GM23338 (cell line): ENCODE data around the gene LEP. TPM values are rescaled to one million over a fixed set of nuclear protein-coding genes. Genes with fewer than 3 reads are reported as not detected.

Source experiments
- ATAC-seq: fragments of 200-7000 bp; cut with Tn5 transposase; 3 replicates; pipeline ENCODE4 v1.9.1; 2020
- DNase-seq: peaks from one replicate; pipeline ENCODE4 v3.0.0-alpha.2; 2015; ENCODE audit warnings: low spot score
- H2AFZ ChIP-seq: fragments of 200-600 bp; sonication (generic); 2 replicates; pipeline ENCODE4 v1.8.0; 2016; ENCODE audit warnings: antibody characterized with exemption, mild to moderate bottlenecking, moderate library complexity
- H3F3A ChIP-seq: fragments of 200-600 bp; sonication (generic); replicated peaks from 2 replicates; pipeline ENCODE4 v1.8.0; 2017; ENCODE audit warnings: antibody characterized with exemption, mixed run types, low read depth
- H3K27ac ChIP-seq: fragments of 200-600 bp; sonication (generic); 2 replicates; pipeline ENCODE4 v1.6.1; 2016; ENCODE audit warnings: low read depth
- H3K27me3 ChIP-seq: fragments of 200-600 bp; sonication (generic); 2 replicates; pipeline ENCODE4 v1.8.0; 2016; ENCODE audit warnings: mild to moderate bottlenecking, mixed run types, moderate library complexity; ENCODE audit not compliant: insufficient read depth
- H3K36me3 ChIP-seq: fragments of 200-600 bp; sonication (generic); 2 replicates; pipeline ENCODE4 v1.8.0; 2016; ENCODE audit warnings: mild to moderate bottlenecking; ENCODE audit not compliant: insufficient read depth
- H3K4me1 ChIP-seq: fragments of 200-600 bp; sonication (generic); 2 replicates; pipeline ENCODE4 v1.8.0; 2016; ENCODE audit warnings: mild to moderate bottlenecking, moderate library complexity; ENCODE audit not compliant: insufficient read depth
- H3K4me2 ChIP-seq: fragments of 200-600 bp; sonication (generic); 2 replicates; pipeline ENCODE4 v1.7.1; 2017; ENCODE audit warnings: mixed run types
- H3K4me3 ChIP-seq: fragments of 200-600 bp; sonication (generic); 2 replicates; pipeline ENCODE4 v1.6.1; 2016; ENCODE audit warnings: mixed run types
- H3K79me2 ChIP-seq: fragments of 200-600 bp; sonication (generic); replicated peaks from 2 replicates; pipeline ENCODE4 v1.8.0; 2017; ENCODE audit warnings: mild to moderate bottlenecking; ENCODE audit not compliant: insufficient read depth
- H3K9me2 ChIP-seq: fragments of 200-600 bp; sonication (generic); 2 replicates; pipeline ENCODE4 v1.8.0; 2017; ENCODE audit not compliant: insufficient read depth
- H4K20me1 ChIP-seq: fragments of 200-600 bp; sonication (generic); replicated peaks from 2 replicates; pipeline ENCODE4 v1.8.0; 2017; ENCODE audit warnings: mild to moderate bottlenecking; ENCODE audit not compliant: insufficient read depth
- H3K27ac Mint-ChIP-seq: 2 replicates; pipeline ENCODE4 v1.8.0; 2020; ENCODE audit warnings: inconsistent platforms, mild to moderate bottlenecking, moderate library complexity, mixed read lengths
- H3K27me3 Mint-ChIP-seq: 3 replicates; pipeline ENCODE4 v1.8.0; 2022; ENCODE audit warnings: low read depth, mild to moderate bottlenecking, moderate library complexity, mixed read lengths, inconsistent platforms; ENCODE audit not compliant: insufficient read depth, poor library complexity
- H3K36me3 Mint-ChIP-seq: 3 replicates; pipeline ENCODE4 v1.8.0; 2021; ENCODE audit warnings: low read depth, mild to moderate bottlenecking, inconsistent platforms, moderate library complexity, mixed read lengths
- H3K4me1 Mint-ChIP-seq: 3 replicates; pipeline ENCODE4 v1.8.0; 2020; ENCODE audit warnings: mild to moderate bottlenecking, inconsistent platforms, mixed read lengths
- H3K4me3 Mint-ChIP-seq: 3 replicates; pipeline ENCODE4 v1.8.0; 2021; ENCODE audit warnings: moderate library complexity, mild to moderate bottlenecking, inconsistent platforms, mixed read lengths
- H3K9me3 Mint-ChIP-seq: 3 replicates; pipeline ENCODE4 v1.8.0; 2020; ENCODE audit warnings: moderate library complexity, mild to moderate bottlenecking, inconsistent platforms, mixed read lengths
- CREB1 ChIP-seq: fragments of 250-450 bp; sonication (Bioruptor Pico); IDR thresholded peaks from 2 replicates; pipeline ENCODE4 v1.5.0; 2020; ENCODE audit warnings: low read depth, mild to moderate bottlenecking, moderate library complexity
- CTCF ChIP-seq, 2 experiments: fragments of 200-600 bp in 1 of 2; sonication (generic) in 1 of 2; conservative IDR thresholded peaks; 2 replicates each; pipeline versions ENCODE4 v1.5.1 to v1.6.1; 2016 to 2017; ENCODE audit warnings: antibody characterized with exemption in 2 of 2, low read depth in 2 of 2, mild to moderate bottlenecking in 2 of 2, moderate library complexity in 1 of 2
- EZH2 ChIP-seq: fragments of 200-600 bp; sonication (generic); IDR thresholded peaks from one replicate; pipeline ENCODE4 v1.8.0; 2017; ENCODE audit warnings: antibody characterized with exemption, mild to moderate bottlenecking, low read depth; ENCODE audit not compliant: unreplicated experiment
- EZH2phosphoT487 ChIP-seq: fragments of 200-600 bp; sonication (generic); IDR thresholded peaks from one replicate; pipeline ENCODE4 v1.8.1; 2018; ENCODE audit warnings: antibody characterized with exemption; ENCODE audit not compliant: unreplicated experiment
- JUNB ChIP-seq: IDR thresholded peaks from one replicate; pipeline ENCODE4 v1.6.1; 2016; ENCODE audit warnings: antibody characterized with exemption; ENCODE audit not compliant: unreplicated experiment
- NANOG ChIP-seq: IDR thresholded peaks from 2 replicates; pipeline ENCODE4 v1.6.1; 2016; ENCODE audit warnings: antibody characterized with exemption, borderline replicate concordance
- POLR2AphosphoS5 ChIP-seq: IDR thresholded peaks from 2 replicates; pipeline ENCODE4 v1.6.1; 2016; ENCODE audit warnings: antibody characterized with exemption, low read depth
- REST ChIP-seq: IDR thresholded peaks from one replicate; pipeline ENCODE4 v1.6.1; 2018; ENCODE audit warnings: antibody characterized with exemption; ENCODE audit not compliant: unreplicated experiment
- STAT1 ChIP-seq: IDR thresholded peaks from one replicate; pipeline ENCODE4 v1.6.1; 2016; ENCODE audit warnings: antibody characterized with exemption; ENCODE audit not compliant: unreplicated experiment
- ZNF114 ChIP-seq: fragments of 250-450 bp; sonication (Bioruptor Pico); IDR thresholded peaks from 2 replicates; pipeline ENCODE4 v1.5.0; 2020; ENCODE audit warnings: mild to moderate bottlenecking, moderate library complexity
- ZNF331 ChIP-seq: fragments of 250-450 bp; sonication (Bioruptor Pico); IDR thresholded peaks from 2 replicates; pipeline ENCODE4 v1.5.0; 2020; ENCODE audit warnings: low read depth, mild to moderate bottlenecking, moderate library complexity
- polyA plus RNA-seq: library from polyadenylated mRNA; unstranded; fragments of >200 nt; fragmentation: Nextera tagmentation; extraction: Ambion mirVana; gene quantifications from 2 replicates; pipeline ENCODE4 v1.2.1, GENCODE V29; 2016
- total RNA-seq: library from RNA; depleted of rRNA; stranded (reverse); fragments of >200 nt; shearing (Covaris generic); gene quantifications from 2 replicates; pipeline ENCODE4 v1.2.3, GENCODE V29; 2014

LEP gene
- total and polyA plus RNA-seq, 2 experiments from 2014 or later: not detected

- Mint-ChIP-seq H3K36me3 (no peaks in the 10 kb centered on the region; the same call in 2 of the 3 replicates), H3K4me3 (no peak overlapping the region), H3K27me3 (peaks cover 44% of the 10 kb centered on the region), H3K4me1 (peaks cover 18% of the 10 kb centered on the region), H3K9me3 (no peaks in the 10 kb centered on the region; the same call in 2 of the 3 replicates), H3K27ac (no peak overlapping the region)
- no peak overlapping the region for H3K27ac ChIP-seq
- no peak overlapping the region for H2AFZ ChIP-seq
- ATAC-seq (no peak), DNase-seq (no peak)
- 0 out of 2 replicates have a peak, but pooled peaks cover 3% of the 10 kb centered on the region for H3F3A ChIP-seq
- no peaks in the 10 kb centered on the region for H3K36me3 ChIP-seq
- H3K4me1 ChIP-seq: peaks cover 14% of the 10 kb centered on the region
- H3K4me3 ChIP-seq: no peak overlapping the region
- no peaks in the 10 kb centered on the region for H3K79me2 ChIP-seq
- no peak overlapping the region for H3K4me2 ChIP-seq
- H3K9me2 ChIP-seq: no peaks in the 10 kb centered on the region
- TF ChIP-seq CTCF (conservative IDR thresholded peaks at IDR 0.05; ENCODE audit: low read depth in 2 of 2) (no peak), REST (no peak), JUNB (no peak), NANOG (no peak), CREB1 (CRISPR knock-in tag) (no peak), POLR2AphosphoS5 (no peak), ZNF114 (CRISPR knock-in tag) (no peak), EZH2phosphoT487 (no peak), ZNF331 (CRISPR knock-in tag) (no peak), EZH2 (no peak)
- H3K27me3 ChIP-seq: peaks cover 67% of the 10 kb centered on the region
- H4K20me1 ChIP-seq: no peaks in the 10 kb centered on the region
Observed at GRCh38 chr7:128203710-128204214, 37.3 kb upstream of the LEP start.

- Histone ChIP-seq H3F3A (0 out of 2 replicates have a peak, but pooled peaks cover 3% of the 10 kb centered on the region), H3K4me2 (no peak overlapping the region), H3K36me3 (no peaks in the 10 kb centered on the region), H3K4me3 (no peak overlapping the region), H2AFZ (no peak overlapping the region), H3K27me3 (peaks cover 64% of the 10 kb centered on the region), H3K9me2 (no peaks in the 10 kb centered on the region), H4K20me1 (no peaks in the 10 kb centered on the region), H3K4me1 (peaks cover 14% of the 10 kb centered on the region), H3K27ac (no peak overlapping the region), H3K79me2 (no peaks in the 10 kb centered on the region)
- no peak for ATAC-seq
- no peak overlapping the region for H3K27ac Mint-ChIP-seq
- H3K36me3 Mint-ChIP-seq: no peaks in the 10 kb centered on the region; the same call in 2 of the 3 replicates
- DNase-seq: no peak
- no peaks in the 10 kb centered on the region; the same call in 2 of the 3 replicates for H3K9me3 Mint-ChIP-seq
- H3K4me1 Mint-ChIP-seq: peaks cover 21% of the 10 kb centered on the region
- no peak overlapping the region for H3K4me3 Mint-ChIP-seq
- peaks cover 44% of the 10 kb centered on the region for H3K27me3 Mint-ChIP-seq
- TF ChIP-seq STAT1 (no peak), CREB1 (CRISPR knock-in tag) (no peak), EZH2 (no peak), NANOG (no peak), REST (no peak), EZH2phosphoT487 (no peak), CTCF (conservative IDR thresholded peaks at IDR 0.05; ENCODE audit: low read depth in 2 of 2) (no peak)
Observed at GRCh38 chr7:128204455-128204854, 36.6 kb upstream of the LEP start.
